ENCODE results near the gene COL6A2. TPM values are rescaled to one million over a fixed set of nuclear protein-coding genes. Genes with fewer than 3 reads are reported as not detected.

The COL6A2 gene
- total RNA-seq, 1 experiment from 2014 or later: 15.0 TPM

DNA sequence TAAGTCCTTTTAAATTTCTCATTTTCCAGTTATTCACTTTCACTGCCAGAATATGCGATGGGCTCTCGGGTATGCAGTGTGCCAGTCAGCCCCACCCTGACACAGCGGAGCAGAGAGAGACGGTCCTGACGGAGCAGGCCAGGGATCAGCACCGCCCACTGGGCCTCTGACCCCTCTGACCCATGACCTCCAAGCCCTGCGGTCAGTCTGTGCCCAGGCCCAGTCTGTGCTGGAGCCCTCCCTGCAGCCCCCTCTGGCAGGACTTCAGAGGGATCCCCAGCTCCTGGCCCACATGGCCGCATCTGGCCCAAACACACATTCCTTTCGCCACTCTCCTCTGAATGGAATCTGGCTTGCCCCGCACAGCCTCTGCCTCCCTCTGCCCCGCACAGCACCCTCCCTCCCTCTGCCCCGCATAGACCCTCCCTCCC is 43.4 kb upstream of the COL6A2 start:
- no peak for DNase-seq (ENCODE audit: low spot score)
- H3K4me3 ChIP-seq (ENCODE audit: low read depth, low read length, poor library complexity, severe bottlenecking): no peak overlapping the region
- POLR2A ChIA-PET (ENCODE audit: low non-redundant PET): interaction anchor here (0.6 kb wide), 1 partner anchor 118 kb away, joined by 3 read pairs; no protein-coding TSS in a partner anchor
- BruUV-seq (replicated peaks): no TSS peak
- intact Hi-C loops (cut with micrococcal nuclease; ENCODE audit: unreplicated experiment): no loop called here
- H3K27ac ChIP-seq (ENCODE audit: low read depth, low read length, poor library complexity, severe bottlenecking): no peak overlapping the region
- peaks cover 11% of the 10 kb centered on the region for H3K4me1 ChIP-seq (ENCODE audit: insufficient read depth, low read length, poor library complexity, severe bottlenecking)
- CTCF ChIA-PET: no interaction called here
- TF ChIP-seq, protein P1, sequence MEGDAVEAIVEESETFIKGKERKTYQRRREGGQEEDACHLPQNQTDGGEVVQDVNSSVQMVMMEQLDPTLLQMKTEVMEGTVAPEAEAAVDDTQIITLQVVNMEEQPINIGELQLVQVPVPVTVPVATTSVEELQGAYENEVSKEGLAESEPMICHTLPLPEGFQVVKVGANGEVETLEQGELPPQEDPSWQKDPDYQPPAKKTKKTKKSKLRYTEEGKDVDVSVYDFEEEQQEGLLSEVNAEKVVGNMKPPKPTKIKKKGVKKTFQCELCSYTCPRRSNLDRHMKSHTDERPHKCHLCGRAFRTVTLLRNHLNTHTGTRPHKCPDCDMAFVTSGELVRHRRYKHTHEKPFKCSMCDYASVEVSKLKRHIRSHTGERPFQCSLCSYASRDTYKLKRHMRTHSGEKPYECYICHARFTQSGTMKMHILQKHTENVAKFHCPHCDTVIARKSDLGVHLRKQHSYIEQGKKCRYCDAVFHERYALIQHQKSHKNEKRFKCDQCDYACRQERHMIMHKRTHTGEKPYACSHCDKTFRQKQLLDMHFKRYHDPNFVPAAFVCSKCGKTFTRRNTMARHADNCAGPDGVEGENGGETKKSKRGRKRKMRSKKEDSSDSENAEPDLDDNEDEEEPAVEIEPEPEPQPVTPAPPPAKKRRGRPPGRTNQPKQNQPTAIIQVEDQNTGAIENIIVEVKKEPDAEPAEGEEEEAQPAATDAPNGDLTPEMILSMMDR (conservative IDR thresholded peaks at IDR 0.05; ENCODE audit: low read depth, low read length): no peak
- no peak for TF ChIP-seq EZH2 (IDR thresholded peaks at IDR 0.05; ENCODE audit: borderline replicate concordance, low read depth, low read length, poor library complexity, severe bottlenecking)
- H3K27me3 ChIP-seq (replicated peaks; ENCODE audit: insufficient read depth, low read depth, low read length, poor library complexity): no peaks in the 10 kb centered on the region
- no peaks in the 10 kb centered on the region for H3K9me3 ChIP-seq (ENCODE audit: low read depth, low read length, poor library complexity, severe bottlenecking)
- H3K36me3 ChIP-seq (ENCODE audit: insufficient read depth, low read length, poor library complexity, severe bottlenecking): no peaks in the 10 kb centered on the region

DNA sequence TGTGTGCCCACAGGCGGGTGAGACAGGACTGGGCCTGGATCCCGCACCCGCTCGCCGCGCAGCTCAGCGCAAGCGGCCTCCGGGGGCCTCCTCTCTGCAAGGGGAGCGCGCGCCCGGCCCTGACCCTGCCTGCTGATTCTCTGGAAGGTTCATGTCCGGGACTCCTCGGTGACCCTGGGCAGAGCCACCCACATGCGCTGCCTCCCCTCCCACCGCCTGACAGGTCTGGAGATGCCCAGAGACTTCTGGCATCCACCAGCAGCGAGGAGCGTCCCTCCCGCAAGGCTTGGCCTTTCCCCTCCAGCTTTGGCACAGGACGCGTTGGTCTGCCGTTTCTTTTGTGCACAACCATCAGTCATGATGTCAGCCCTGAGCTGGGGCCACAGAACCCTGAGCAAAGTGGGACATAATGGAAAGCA is 42.0 kb upstream of the COL6A2 start:
- CTCF ChIA-PET: no interaction called here

DNA sequence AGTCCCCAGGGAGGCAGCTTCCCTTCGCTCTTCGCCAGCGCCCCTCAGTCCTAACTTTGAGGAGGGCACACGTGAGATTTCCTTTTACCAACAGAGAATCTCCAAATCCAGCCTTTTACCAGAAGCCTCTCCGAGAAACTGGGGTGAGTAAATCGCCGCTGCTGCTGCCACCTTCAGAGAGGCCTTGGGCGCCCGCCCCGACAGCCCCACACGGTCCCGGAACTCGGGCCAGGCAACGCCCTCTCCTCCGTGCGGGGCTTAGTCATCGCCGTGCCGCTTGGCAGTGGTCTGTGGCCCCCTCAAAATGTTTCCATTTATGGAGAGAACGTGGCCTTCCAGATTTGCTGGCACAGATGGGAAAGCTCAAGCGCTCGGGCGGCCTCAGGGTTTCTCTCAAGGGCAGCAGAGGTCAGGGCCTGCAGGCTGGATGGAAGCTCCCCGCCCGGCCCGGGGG is 41.4 kb upstream of the COL6A2 start:
- Histone ChIP-seq H3K36me3 (ENCODE audit: insufficient read depth, low read length, poor library complexity, severe bottlenecking) (no peaks in the 10 kb centered on the region), H3K4me1 (ENCODE audit: insufficient read depth, low read length, poor library complexity, severe bottlenecking) (no peaks in the 10 kb centered on the region), H3K9me3 (ENCODE audit: low read depth, low read length, poor library complexity, severe bottlenecking) (no peaks in the 10 kb centered on the region), H3K27ac (ENCODE audit: low read depth, low read length, poor library complexity, severe bottlenecking) (no peak overlapping the region), H3K27me3 (replicated peaks; ENCODE audit: insufficient read depth, low read depth, low read length, poor library complexity) (no peaks in the 10 kb centered on the region), H3K4me3 (ENCODE audit: low read depth, low read length, poor library complexity, severe bottlenecking) (no peak overlapping the region)
- intact Hi-C loops (cut with micrococcal nuclease; ENCODE audit: unreplicated experiment): no loop called here
- ChIA-PET POLR2A (ENCODE audit: low non-redundant PET) (no interaction called here), CTCF (no interaction called here)
- DNase-seq (ENCODE audit: low spot score): no peak
- no peak for TF ChIP-seq EZH2 (IDR thresholded peaks at IDR 0.05; ENCODE audit: borderline replicate concordance, low read depth, low read length, poor library complexity, severe bottlenecking)
- TF ChIP-seq, protein P1 (conservative IDR thresholded peaks at IDR 0.05; ENCODE audit: low read depth, low read length): no peak
- BruUV-seq (replicated peaks): no TSS peak

More for the DNA sequence above, 42.0 kb upstream of the COL6A2 start:
- Histone ChIP-seq H3K9me3 (ENCODE audit: low read depth, low read length, poor library complexity, severe bottlenecking) (no peaks in the 10 kb centered on the region), H3K4me3 (ENCODE audit: low read depth, low read length, poor library complexity, severe bottlenecking) (no peak overlapping the region), H3K27ac (ENCODE audit: low read depth, low read length, poor library complexity, severe bottlenecking) (no peak overlapping the region), H3K27me3 (replicated peaks; ENCODE audit: insufficient read depth, low read depth, low read length, poor library complexity) (no peaks in the 10 kb centered on the region), H3K4me1 (ENCODE audit: insufficient read depth, low read length, poor library complexity, severe bottlenecking) (no peaks in the 10 kb centered on the region), H3K36me3 (ENCODE audit: insufficient read depth, low read length, poor library complexity, severe bottlenecking) (no peaks in the 10 kb centered on the region)
- DNase-seq (ENCODE audit: low spot score): no peak
- intact Hi-C loops (cut with micrococcal nuclease; ENCODE audit: unreplicated experiment): no loop called here
- no peak for TF ChIP-seq EZH2 (IDR thresholded peaks at IDR 0.05; ENCODE audit: borderline replicate concordance, low read depth, low read length, poor library complexity, severe bottlenecking)
- TF ChIP-seq, protein P1 (conservative IDR thresholded peaks at IDR 0.05; ENCODE audit: low read depth, low read length): no peak
- POLR2A ChIA-PET (ENCODE audit: low non-redundant PET): no interaction called here
- no TSS peak for BruUV-seq (replicated peaks)
